ENCODE data around the gene LITAFD.
"Not testable (repeated sequence)": the region's sequence is repeated elsewhere in the genome, so short reads cannot be mapped to it uniquely, and the experiment has no call there.

LITAFD gene

GRCh38 chr16:8882041-8882617 lies at the start of gene LITAFD:
LITAFD (plus strand) TSS chr16:8882351; CDS start chr16:8884356, 2,005 bp downstream.
- no peak for DNase-seq
- peaks cover 17% of the 10 kb centered on the region for H3K27me3 Mint-ChIP-seq
- ATAC-seq = no peak
- peaks cover 37% of the 10 kb centered on the region for H3K4me1 Mint-ChIP-seq
- H3K27ac Mint-ChIP-seq = peak within 1 kb of the TSS in 1 of 2 donors; percentile 83
- H3K4me3 Mint-ChIP-seq = no peak within 1 kb of the TSS
- H3K9me3 Mint-ChIP-seq = no peaks in the 10 kb centered on the region

- no peaks in the 10 kb centered on the region for H3K9me3 Mint-ChIP-seq
- H3K27me3 Mint-ChIP-seq = no peaks in the 10 kb centered on the region
- no peak for DNase-seq
- H3K4me3 Mint-ChIP-seq = no peak overlapping the region
- ATAC-seq = peak; percentile 50
- H3K27ac Mint-ChIP-seq = peak overlapping the region; percentile 75 to 84
- peaks cover 27% of the 10 kb centered on the region for H3K4me1 Mint-ChIP-seq
Measured at GRCh38 chr16:8832717-8833105, 49.4 kb upstream of the LITAFD start.

- not testable (repeated sequence) for H3K27me3 Mint-ChIP-seq, DNase-seq, ATAC-seq, H3K9me3 Mint-ChIP-seq, H3K4me3 Mint-ChIP-seq, H3K27ac Mint-ChIP-seq
- peaks cover 14% of the 10 kb centered on the region for H3K4me1 Mint-ChIP-seq
Measured at GRCh38 chr16:8836797-8837196, 45.4 kb upstream of the LITAFD start.

GRCh38 chr16:8837594-8837993 lies 44.6 kb upstream of the LITAFD start:
- not testable (repeated sequence) for H3K4me1 Mint-ChIP-seq, ATAC-seq, DNase-seq, H3K4me3 Mint-ChIP-seq, H3K9me3 Mint-ChIP-seq, H3K27ac Mint-ChIP-seq, H3K27me3 Mint-ChIP-seq

- not testable (repeated sequence) for ATAC-seq, H3K27me3 Mint-ChIP-seq, H3K4me3 Mint-ChIP-seq, H3K4me1 Mint-ChIP-seq, DNase-seq, H3K9me3 Mint-ChIP-seq
- peak overlapping the region in 1 of 2 donors; percentile 47 for H3K27ac Mint-ChIP-seq
Measured at GRCh38 chr16:8842016-8842415, 40.1 kb upstream of the LITAFD start.

GRCh38 chr16:8843296-8843695 lies 38.9 kb upstream of the LITAFD start:
- not testable (repeated sequence) for H3K27me3 Mint-ChIP-seq, H3K4me1 Mint-ChIP-seq, ATAC-seq, H3K4me3 Mint-ChIP-seq, DNase-seq, H3K9me3 Mint-ChIP-seq
- peak overlapping the region in 1 of 2 donors; percentile 34 for H3K27ac Mint-ChIP-seq

- Mint-ChIP-seq H3K9me3 (no peaks in the 10 kb centered on the region), H3K4me3 (no peak overlapping the region), H3K27me3 (no peaks in the 10 kb centered on the region), H3K4me1 (peaks cover 25% of the 10 kb centered on the region), H3K27ac (peak overlapping the region in 1 of 2 donors; percentile 8)
- no peak for ATAC-seq
- no peak for DNase-seq
Measured at GRCh38 chr16:8845699-8846298, 36.4 kb upstream of the LITAFD start.

GRCh38 chr16:8846401-8846932 lies 35.7 kb upstream of the LITAFD start:
- no peak overlapping the region for H3K4me3 Mint-ChIP-seq
- DNase-seq (no peak), ATAC-seq (no peak)
- H3K27me3 Mint-ChIP-seq = no peaks in the 10 kb centered on the region
- H3K27ac Mint-ChIP-seq = peak overlapping the region in 1 of 2 donors; percentile 81
- H3K9me3 Mint-ChIP-seq = no peaks in the 10 kb centered on the region
- peaks cover 27% of the 10 kb centered on the region for H3K4me1 Mint-ChIP-seq

GRCh38 chr16:8847145-8847544 lies 35.0 kb upstream of the LITAFD start:
- Mint-ChIP-seq H3K27ac (no peak overlapping the region), H3K27me3 (no peaks in the 10 kb centered on the region), H3K4me3 (no peak overlapping the region), H3K4me1 (peaks cover 27% of the 10 kb centered on the region), H3K9me3 (no peaks in the 10 kb centered on the region)
- ATAC-seq = no peak
- no peak for DNase-seq

- Mint-ChIP-seq H3K27ac (peak overlapping the region in 1 of 2 donors; percentile 22), H3K9me3 (no peaks in the 10 kb centered on the region), H3K4me3 (no peak overlapping the region), H3K27me3 (no peaks in the 10 kb centered on the region), H3K4me1 (peaks cover 29% of the 10 kb centered on the region)
- no peak for ATAC-seq
- no peak for DNase-seq
Measured at GRCh38 chr16:8847623-8848022, 34.5 kb upstream of the LITAFD start.

GRCh38 chr16:8848231-8848938 lies 33.8 kb upstream of the LITAFD start:
- no peak overlapping the region for H3K4me3 Mint-ChIP-seq
- peaks cover 34% of the 10 kb centered on the region for H3K4me1 Mint-ChIP-seq
- H3K27me3 Mint-ChIP-seq = no peaks in the 10 kb centered on the region
- DNase-seq = no peak
- H3K9me3 Mint-ChIP-seq = no peaks in the 10 kb centered on the region
- H3K27ac Mint-ChIP-seq = no peak overlapping the region
- ATAC-seq = no peak

- H3K9me3 Mint-ChIP-seq = no peaks in the 10 kb centered on the region
- no peaks in the 10 kb centered on the region for H3K27me3 Mint-ChIP-seq
- H3K27ac Mint-ChIP-seq = peak overlapping the region in 1 of 2 donors; percentile 23
- ATAC-seq (no peak), DNase-seq (no peak)
- H3K4me1 Mint-ChIP-seq = peaks cover 31% of the 10 kb centered on the region
- no peak overlapping the region for H3K4me3 Mint-ChIP-seq
Measured at GRCh38 chr16:8848939-8849391, 33.2 kb upstream of the LITAFD start.

- no peaks in the 10 kb centered on the region for H3K27me3 Mint-ChIP-seq
- H3K4me1 Mint-ChIP-seq = peaks cover 28% of the 10 kb centered on the region
- H3K9me3 Mint-ChIP-seq = no peaks in the 10 kb centered on the region
- H3K27ac Mint-ChIP-seq = peak overlapping the region in 1 of 2 donors; percentile 64
- DNase-seq = no peak
- H3K4me3 Mint-ChIP-seq = no peak overlapping the region
- ATAC-seq = no peak
Measured at GRCh38 chr16:8849411-8850011, 32.6 kb upstream of the LITAFD start.

- Mint-ChIP-seq H3K4me1 (peaks cover 35% of the 10 kb centered on the region), H3K27me3 (no peaks in the 10 kb centered on the region), H3K4me3 (no peak overlapping the region), H3K9me3 (no peaks in the 10 kb centered on the region), H3K27ac (peak overlapping the region; percentile 91 to 93)
- DNase-seq (no peak), ATAC-seq (peak; percentile 48)
Measured at GRCh38 chr16:8850279-8850885, 31.8 kb upstream of the LITAFD start.

GRCh38 chr16:8851761-8852403 lies 30.3 kb upstream of the LITAFD start:
- no peak overlapping the region for H3K4me3 Mint-ChIP-seq
- ATAC-seq (no peak), DNase-seq (no peak)
- no peaks in the 10 kb centered on the region for H3K27me3 Mint-ChIP-seq
- H3K4me1 Mint-ChIP-seq = peaks cover 47% of the 10 kb centered on the region
- H3K27ac Mint-ChIP-seq = peak overlapping the region; percentile 5 to 85
- no peaks in the 10 kb centered on the region for H3K9me3 Mint-ChIP-seq
